H1 (cell line): ENCODE results near the gene NENF. TPM values are rescaled to one million over a fixed set of nuclear protein-coding genes. Genes with fewer than 3 reads are reported as not detected.

ENCODE experiments used
- CTCF ChIA-PET: fragments of 300-600 bp; sonication (Branson Sonifier 250); formaldehyde crosslinking; loops from one replicate; lab custom pipeline; 2021; ENCODE audit not compliant: partially characterized antibody; lab: Charles Lee
- POLR2A ChIA-PET: fragments of 300-600 bp; sonication (Branson Sonifier 250); formaldehyde crosslinking; loops from one replicate; lab custom pipeline; 2021; ENCODE audit warnings: inconsistent platforms; ENCODE audit not compliant: partially characterized antibody; lab: Charles Lee
- DNase-seq, 2 experiments: peaks; one replicate each; pipeline versions ENCODE4 v3.0.0 to v3.0.0-alpha.2; 2010 to 2022; ENCODE audit warnings: low spot score in 2 of 2, low read depth in 1 of 2, mixed read lengths in 1 of 2
- FAIRE-seq: peaks from 2 replicates; lab custom pipeline; 2011; peaks lifted over from hg19 to GRCh38; lab: Jason Lieb, UNC
- H2AFZ ChIP-seq: 2 replicates; pipeline ENCODE4 v1.8.1; 2012; ENCODE audit warnings: low read length, inconsistent platforms
- H2AK5ac ChIP-seq: 2 replicates; pipeline ENCODE4 v1.6.1; 2013; ENCODE audit warnings: low read depth, low read length
- H2BK120ac ChIP-seq: replicated peaks from 2 replicates; pipeline ENCODE3; 2013; ENCODE audit warnings: low read depth, low read length, inconsistent platforms
- H2BK12ac ChIP-seq: 2 replicates; pipeline ENCODE4 v1.6.1; 2013; ENCODE audit warnings: low read depth, low read length
- H2BK15ac ChIP-seq: 2 replicates; pipeline ENCODE4 v1.6.1; 2013; ENCODE audit warnings: low read length
- H2BK20ac ChIP-seq: 2 replicates; pipeline ENCODE4 v1.6.1; 2013; ENCODE audit warnings: low read length
- H2BK5ac ChIP-seq: 2 replicates; pipeline ENCODE4 v1.6.1; 2013; ENCODE audit warnings: low read depth, low read length
- H3K14ac ChIP-seq: 2 replicates; pipeline ENCODE4 v1.6.1; 2013; ENCODE audit warnings: inconsistent platforms; ENCODE audit not compliant: insufficient read length
- H3K18ac ChIP-seq: 2 replicates; pipeline ENCODE4 v1.6.1; 2013; ENCODE audit warnings: low read length; ENCODE audit errors: extremely low read depth
- H3K23ac ChIP-seq: 2 replicates; pipeline ENCODE4 v1.6.1; 2013; ENCODE audit warnings: inconsistent platforms; ENCODE audit not compliant: insufficient read length
- H3K23me2 ChIP-seq: 2 replicates; pipeline ENCODE4 v1.6.1; 2013; ENCODE audit warnings: low read depth, low read length
- H3K27ac ChIP-seq: 2 replicates; pipeline ENCODE4 v1.6.1; 2011; ENCODE audit warnings: low read depth, low read length, inconsistent platforms
- H3K27me3 ChIP-seq, 4 experiments: replicated peaks in 1 of 4; 1 replicate in 1 of 4; 2 replicates in 3 of 4; pipeline versions ENCODE4 v1.6.1 to v1.8.1; 2011 to 2013; ENCODE audit warnings: low read length in 3 of 4, mild to moderate bottlenecking in 3 of 4, inconsistent platforms in 2 of 4, mixed read lengths in 2 of 4, moderate library complexity in 1 of 4; ENCODE audit not compliant: control insufficient read depth in 3 of 4, insufficient read depth in 3 of 4; ENCODE audit errors: extremely low read depth in 1 of 4
- H3K36me3 ChIP-seq, 4 experiments: 2 replicates each; pipeline versions ENCODE4 v1.6.1 to v1.8.1; 2011 to 2013; ENCODE audit warnings: mild to moderate bottlenecking in 4 of 4, low read length in 3 of 4, moderate library complexity in 2 of 4, control low read depth in 1 of 4, inconsistent platforms in 1 of 4; ENCODE audit not compliant: insufficient read depth in 4 of 4, control insufficient read depth in 2 of 4
- H3K4ac ChIP-seq: replicated peaks from 2 replicates; pipeline ENCODE3; 2013; ENCODE audit warnings: low read length, low read depth, mixed read lengths, inconsistent platforms; ENCODE audit not compliant: insufficient read length
- H3K4me1 ChIP-seq, 4 experiments: replicated peaks in 1 of 4; 1 replicate in 1 of 4; 2 replicates in 3 of 4; pipeline versions ENCODE4 v1.6.1 to v1.8.1; 2011 to 2013; ENCODE audit warnings: low read length in 3 of 4, inconsistent platforms in 2 of 4, mixed read lengths in 1 of 4; ENCODE audit not compliant: insufficient read depth in 4 of 4, control insufficient read depth in 3 of 4
- H3K4me2 ChIP-seq, 2 experiments: 2 replicates each; pipeline versions ENCODE4 v1.6.1 to v1.8.1; 2011 to 2013; ENCODE audit warnings: low read depth in 2 of 2, low read length in 2 of 2, control low read depth in 1 of 2, inconsistent platforms in 1 of 2, mild to moderate bottlenecking in 1 of 2; ENCODE audit not compliant: insufficient read depth in 1 of 2
- H3K4me3 ChIP-seq, 4 experiments: fragments of 200-600, 300-600 bp in 1 of 4; sonication (generic), shearing (Covaris generic), sonication (Bioruptor Twin) in 1 of 4; 2 replicates each; pipeline versions ENCODE4 v1.5.1 to v1.8.1; 2011 to 2016; ENCODE audit warnings: low read length in 4 of 4, low read depth in 3 of 4, control low read depth in 2 of 4, inconsistent platforms in 2 of 4, mild to moderate bottlenecking in 2 of 4, mixed read lengths in 1 of 4, moderate library complexity in 1 of 4; ENCODE audit not compliant: insufficient read depth in 2 of 4; ENCODE audit errors: extremely low read depth in 1 of 4
- H3K56ac ChIP-seq: replicated peaks from 2 replicates; pipeline ENCODE3; 2013; ENCODE audit warnings: low read depth, mild to moderate bottlenecking, mixed read lengths, low read length, inconsistent platforms; ENCODE audit not compliant: insufficient read length
- H3K79me1 ChIP-seq: 2 replicates; pipeline ENCODE4 v1.6.1; 2013; ENCODE audit warnings: low read depth, low read length, control low read depth
- H3K79me2 ChIP-seq, 2 experiments: 2 replicates each; pipeline versions ENCODE4 v1.6.1 to v1.8.1; 2012 to 2013; ENCODE audit warnings: low read length in 2 of 2, mild to moderate bottlenecking in 2 of 2, inconsistent platforms in 1 of 2; ENCODE audit not compliant: insufficient read depth in 2 of 2, control insufficient read depth in 1 of 2
- H3K9ac ChIP-seq, 4 experiments: replicated peaks in 1 of 4; 1 replicate in 1 of 4; 2 replicates in 3 of 4; pipeline versions ENCODE4 v1.6.1 to v1.8.1; 2011 to 2013; ENCODE audit warnings: low read depth in 3 of 4, low read length in 3 of 4, control low read depth in 2 of 4, mild to moderate bottlenecking in 2 of 4, moderate library complexity in 2 of 4, inconsistent platforms in 1 of 4; ENCODE audit errors: extremely low read depth in 1 of 4
- H3K9me3 ChIP-seq, 2 experiments: 2 replicates each; pipeline versions ENCODE4 v1.6.1 to v1.8.1; 2012 to 2013; ENCODE audit warnings: mild to moderate bottlenecking in 2 of 2, moderate library complexity in 2 of 2, control low read depth in 1 of 2, inconsistent platforms in 1 of 2, low read depth in 1 of 2, low read length in 1 of 2, mixed read lengths in 1 of 2; ENCODE audit not compliant: insufficient read depth in 2 of 2
- H4K20me1 ChIP-seq, 2 experiments: replicated peaks in 1 of 2; 2 replicates each; pipeline versions ENCODE3 to v1.8.1; 2011 to 2013; ENCODE audit warnings: inconsistent platforms in 2 of 2, low read length in 2 of 2, mild to moderate bottlenecking in 1 of 2; ENCODE audit not compliant: insufficient read depth in 2 of 2, control insufficient read depth in 1 of 2
- H4K5ac ChIP-seq: 2 replicates; pipeline ENCODE4 v1.6.1; 2013; ENCODE audit warnings: low read length, low read depth, mixed read lengths, inconsistent platforms; ENCODE audit not compliant: insufficient read length
- H4K8ac ChIP-seq: 2 replicates; pipeline ENCODE4 v1.8.0; 2013; ENCODE audit warnings: mild to moderate bottlenecking, moderate library complexity, low read length, inconsistent platforms; ENCODE audit not compliant: insufficient read depth; ENCODE audit errors: extremely low read depth
- H4K91ac ChIP-seq: replicated peaks from 2 replicates; pipeline ENCODE3; 2013; ENCODE audit warnings: low read length, mixed read lengths, inconsistent platforms; ENCODE audit not compliant: insufficient read length
- ASH2L ChIP-seq: fragments of 200-600, 300-600 bp; sonication (generic); IDR thresholded peaks from one replicate; pipeline ENCODE4 v1.7.1; 2017; ENCODE audit warnings: low read length
- BCL11A ChIP-seq, 2 experiments: IDR thresholded peaks; one replicate each; pipeline ENCODE4 v1.6.1; 2011; ENCODE audit warnings: low read depth in 2 of 2, low read length in 2 of 2, mild to moderate bottlenecking in 2 of 2
- RFX5 ChIP-seq: IDR thresholded peaks from 2 replicates; pipeline ENCODE4 v1.6.1; 2011; ENCODE audit warnings: low read depth, low read length, improper control_type of control experiment, borderline replicate concordance
- TBP ChIP-seq: IDR thresholded peaks from 2 replicates; pipeline ENCODE4 v1.6.1; 2011; ENCODE audit warnings: low read depth, low read length, improper control_type of control experiment
- WGBS, 2 experiments: shearing (Covaris generic) in 1 of 2; methylation state at CpG; one replicate each; pipeline versions ENCODE4 v1.1.6 to v1.1.7; 2013 to 2015; ENCODE audit warnings: low lambda C conversion rate in 2 of 2, mixed read lengths in 2 of 2, inconsistent platforms in 1 of 2, low coverage in 1 of 2, missing lambda C conversion rate in 1 of 2; ENCODE audit not compliant: insufficient replicate concordance in 2 of 2, insufficient coverage in 1 of 2, insufficient read length in 1 of 2; ENCODE audit errors: extremely low coverage in 1 of 2, missing lambda C conversion rate in 1 of 2; 5-methylcytosine and 5-hydroxymethylcytosine counted together
- polyA plus RNA-seq, 7 experiments: library from polyadenylated mRNA; depleted of rRNA in 3 of 7; stranded (reverse) in 5 of 7; unstranded in 2 of 7; fragments of >200 nt in 5 of 7; fragments of 200-250 nt in 2 of 7; gene quantifications; 1 replicate in 5 of 7; 2 replicates in 1 of 7; 4 replicates in 1 of 7; pipeline versions ENCODE4 v1.2.1 to v1.2.3, GENCODE V29; 2011 to 2013; ENCODE audit warnings: missing spikeins in 2 of 7, mixed read lengths in 2 of 7
- total RNA-seq: library from RNA; stranded (reverse); fragmentation: NEBNext Ultra II Directional; extraction: Animal tissue kit (Norgen Biotek cat#: 25700); gene quantifications from 2 replicates; pipeline ENCODE4 v1.2.1, GENCODE V29; 2021

NENF gene
- total and polyA plus RNA-seq, 2 of the 8 experiments (the other 6 are each of a cell fraction or from before 2014, with no cell fraction given): 27.0 to 28.0 TPM

DNA sequence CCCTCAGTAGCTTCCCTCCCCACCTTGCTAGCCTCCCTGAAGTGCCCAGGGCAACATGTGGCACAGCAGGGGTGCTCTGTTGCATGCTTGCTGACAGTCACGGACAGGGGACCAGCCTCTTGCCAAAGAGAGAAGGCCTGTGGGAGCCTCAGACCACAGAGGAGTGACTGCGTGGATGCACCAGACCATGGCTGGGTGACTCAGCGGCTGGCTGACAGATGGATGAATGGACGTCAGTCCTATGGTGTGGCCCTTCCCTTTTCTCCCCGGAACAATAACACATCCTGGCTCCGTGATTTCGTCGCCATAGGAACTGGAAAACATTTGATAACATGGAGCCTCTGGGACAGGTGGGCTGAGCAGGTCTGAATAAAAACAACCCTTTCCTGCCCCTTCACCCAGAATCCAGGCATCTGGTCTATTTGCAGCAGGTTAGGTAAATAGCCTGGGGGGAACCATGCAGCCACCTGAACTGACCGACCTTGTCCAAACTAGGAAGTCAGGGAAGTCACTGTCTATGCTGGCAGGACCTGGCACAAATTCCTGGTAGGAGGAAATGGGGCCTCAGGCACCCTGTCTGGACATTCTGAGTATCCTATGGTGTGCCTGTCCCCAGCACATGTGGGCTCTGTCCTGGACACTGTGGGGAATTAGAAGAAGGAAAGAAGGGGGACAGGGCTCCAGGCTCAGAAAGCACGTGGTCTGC is 53.3 kb downstream of the NENF start:
- Histone ChIP-seq H3K27me3 (no peaks in the 10 kb centered on the region), H3K9ac (no peak overlapping the region; a peak in 1 of 7 replicates), H2BK12ac (0 out of 2 replicates have a peak overlapping the region, but pooled peaks have one; percentile 50), H4K20me1 (no peaks in the 10 kb centered on the region), H2BK5ac (0 out of 2 replicates have a peak overlapping the region, but pooled peaks have one; percentile 10), H3K4me3 (no peak overlapping the region), H3K79me2 (no peaks in the 10 kb centered on the region), H2BK20ac (no peak overlapping the region), H3K4me1 (peaks cover 0 to 6% (median 1%) of the 10 kb centered on the region in 4 experiments; a peak in 4 of 7 replicates), H3K14ac (no peak overlapping the region), H2BK120ac (no peak overlapping the region), H2AFZ (no peak overlapping the region), H3K79me1 (no peaks in the 10 kb centered on the region), H3K18ac (no peak overlapping the region; the same call in 1 of the 2 replicates), H3K23ac (no peak overlapping the region), H4K5ac (no peak overlapping the region), H3K56ac (no peak overlapping the region), H3K9me3 (no peaks in the 10 kb centered on the region), H3K4ac (no peak overlapping the region), H2AK5ac (peak overlapping the region; percentile 75; the same call in 1 of the 2 replicates), H3K36me3 (no peaks in the 10 kb centered on the region), H3K27ac (no peak overlapping the region), H4K8ac (no peak overlapping the region), H2BK15ac (peak overlapping the region; percentile 81; the same call in 1 of the 2 replicates), H4K91ac (no peak overlapping the region), H3K4me2 (no peak overlapping the region), H3K23me2 (no peaks in the 10 kb centered on the region)
- DNase-seq: no peak
- TF ChIP-seq BCL11A (IDR thresholded peaks at IDR 0.05; ENCODE audit: low read depth in 2 of 2, low read length in 2 of 2) (no peak), RFX5 (no peak), ASH2L (no peak), TBP (no peak)
- CTCF ChIA-PET: interaction anchor here (1.2 to 1.5 kb wide), 2 partner anchors 28 to 183 kb away, joined by 3 to 5 read pairs; no protein-coding TSS in a partner anchor
- POLR2A ChIA-PET: interaction anchor here (2.0 kb wide), 1 partner anchor 122 kb away, joined by 9 read pairs; the partner anchor contains the start of gene ATF3
- FAIRE-seq: no peak
- WGBS, 2 experiments: 85% methylated on average over 10 of the region's 10 CpGs; no CpG with 5 or more reads in 1 of the 2 experiments
